Panc1 (cell line): Measurements from ENCODE around the gene KCNJ5. TPM values are rescaled to one million over a fixed set of nuclear protein-coding genes. Genes with fewer than 3 reads are reported as not detected.

Source experiments
- ATAC-seq: fragments of 200-7000 bp; cut with Tn5 transposase; 2 replicates; pipeline ENCODE4 v1.9.1; 2020; ENCODE audit warnings: mild to moderate bottlenecking, moderate library complexity
- BruUV-seq: library from RNA; stranded (reverse); fragments of 400-500 nt; replicated peaks from 2 replicates; lab custom pipeline; 2021; lab: Mats Ljungman, UMichigan
- CTCF ChIA-PET: fragments of 300-600 bp; sonication (Branson Sonifier 250); formaldehyde crosslinking; loops from one replicate; lab custom pipeline; 2022; ENCODE audit warnings: antibody characterized with exemption; lab: Charles Lee
- POLR2A ChIA-PET: fragments of 300-600 bp; sonication (Branson Sonifier 250); formaldehyde crosslinking; loops from one replicate; lab custom pipeline; 2022; ENCODE audit warnings: antibody characterized with exemption; lab: Charles Lee
- DNase-seq: peaks from one replicate; pipeline ENCODE4 v3.0.0-alpha.2; 2010; ENCODE audit warnings: low read depth, low spot score
- H3K27ac ChIP-seq: 2 replicates; pipeline ENCODE4 v1.5.1; 2011; ENCODE audit warnings: mild to moderate bottlenecking, low read length, inconsistent platforms
- H3K27me3 ChIP-seq: fragments of 200-500 bp; sonication (Bioruptor generic); 2 replicates; pipeline ENCODE4 v1.6.0; 2014; ENCODE audit warnings: low read length, inconsistent platforms; ENCODE audit not compliant: control insufficient read depth, insufficient read depth
- H3K36me3 ChIP-seq: fragments of 200-500 bp; sonication (Bioruptor generic); 2 replicates; pipeline ENCODE4 v1.5.1; 2014; ENCODE audit warnings: inconsistent platforms, mild to moderate bottlenecking, low read length, moderate library complexity; ENCODE audit not compliant: control insufficient read depth, insufficient read depth
- H3K4me1 ChIP-seq: 2 replicates; pipeline ENCODE4 v1.5.1; 2011; ENCODE audit warnings: inconsistent platforms, mild to moderate bottlenecking, low read length, moderate library complexity; ENCODE audit not compliant: control insufficient read depth, insufficient read depth
- H3K4me3 ChIP-seq, 2 experiments: 2 replicates each; pipeline ENCODE4 v1.5.1; 2011 to 2012; ENCODE audit warnings: low read depth in 2 of 2, low read length in 2 of 2, mild to moderate bottlenecking in 2 of 2, inconsistent platforms in 1 of 2, moderate library complexity in 1 of 2
- H3K9me3 ChIP-seq: fragments of 200-500 bp; sonication (Bioruptor generic); 2 replicates; pipeline ENCODE4 v1.5.1; 2014; ENCODE audit warnings: low read depth, mild to moderate bottlenecking, inconsistent platforms, low read length, moderate library complexity; ENCODE audit not compliant: control insufficient read depth, insufficient read depth
- CTCF ChIP-seq: fragments of 450-650 bp; IDR thresholded peaks from 2 replicates; pipeline ENCODE4 v1.5.1; 2017; ENCODE audit warnings: mild to moderate bottlenecking
- POLR2AphosphoS5 ChIP-seq: IDR thresholded peaks from 2 replicates; pipeline ENCODE4 v1.6.1; 2012; ENCODE audit warnings: mild to moderate bottlenecking, low read depth, low read length, moderate library complexity
- REST ChIP-seq, 2 experiments: IDR thresholded peaks; 2 replicates each; pipeline ENCODE4 v1.6.1; 2011 to 2012; ENCODE audit warnings: low read depth in 2 of 2, control low read depth in 1 of 2, low read length in 1 of 2, mild to moderate bottlenecking in 1 of 2, moderate library complexity in 1 of 2; ENCODE audit not compliant: insufficient read depth in 1 of 2
- SIN3A ChIP-seq: IDR thresholded peaks from 2 replicates; pipeline ENCODE4 v1.6.1; 2012; ENCODE audit warnings: low read depth, mild to moderate bottlenecking, low read length, moderate library complexity, borderline replicate concordance; ENCODE audit not compliant: insufficient read depth
- TCF7L2 ChIP-seq: IDR thresholded peaks from 2 replicates; pipeline ENCODE4 v1.6.1; 2011; ENCODE audit warnings: mild to moderate bottlenecking, low read depth, low read length, inconsistent platforms
- in situ Hi-C: cut with HindIII; loops from 2 replicates; pipeline ENCODE4 v1.10.0; 2016; ENCODE audit warnings: low sequenced_read_pairs, low pct_unique_long_range_greater_than_20kb
- intact Hi-C: fragments of 100-400 bp; cut with micrococcal nuclease; formaldehyde crosslinking; loops from one replicate; pipeline ENCODE4 v1.10.0; 2022; ENCODE audit not compliant: unreplicated experiment
- total RNA-seq: library from RNA; stranded (reverse); gene quantifications from one replicate; pipeline ENCODE4 v1.2.1, GENCODE V29; 2021; ENCODE audit not compliant: unreplicated experiment

KCNJ5 gene
- total RNA-seq, 1 experiment from 2014 or later: 0.28 TPM

GRCh38 chr11:128941110-128941509, 50.0 kb downstream of the KCNJ5 start:
- Histone ChIP-seq H3K4me3 (no peak overlapping the region), H3K36me3 (no peaks in the 10 kb centered on the region), H3K27me3 (no peaks in the 10 kb centered on the region), H3K9me3 (no peaks in the 10 kb centered on the region), H3K27ac (no peak overlapping the region), H3K4me1 (no peaks in the 10 kb centered on the region)
- BruUV-seq: no TSS peak
- ChIA-PET POLR2A (no interaction called here), CTCF (no interaction called here)
- DNase-seq: no peak
- intact Hi-C loops: no loop called here
- ATAC-seq: no peak
- in situ Hi-C loops: no loop called here
- no peak for TF ChIP-seq POLR2AphosphoS5
- no peak for TF ChIP-seq SIN3A
- no peak for TF ChIP-seq REST (IDR thresholded peaks at IDR 0.05; ENCODE audit: insufficient read depth in 1 of 2, low read depth in 2 of 2, low read length in 1 of 2)

- no peaks in the 10 kb centered on the region for H3K27me3 ChIP-seq
- DNase-seq (no peak), ATAC-seq (no peak)
- ChIA-PET CTCF (no interaction called here), POLR2A (no interaction called here)
- no TSS peak for BruUV-seq
- H3K9me3 ChIP-seq: no peaks in the 10 kb centered on the region
- intact Hi-C loops (no loop called here), in situ Hi-C loops (no loop called here)
- H3K4me1 ChIP-seq: no peaks in the 10 kb centered on the region
- no peak overlapping the region for H3K27ac ChIP-seq
- no peak for TF ChIP-seq REST (IDR thresholded peaks at IDR 0.05; ENCODE audit: insufficient read depth in 1 of 2, low read depth in 2 of 2, low read length in 1 of 2)
- TF ChIP-seq TCF7L2: no peak
- no peak for TF ChIP-seq SIN3A
- no peak for TF ChIP-seq POLR2AphosphoS5
- no peak for TF ChIP-seq CTCF
- no peak overlapping the region for H3K4me3 ChIP-seq
- H3K36me3 ChIP-seq: no peaks in the 10 kb centered on the region
These were observed 50.6 kb downstream of the KCNJ5 start for GRCh38 chr11:128941573-128942271.
